Vagina (tissue), 2 donors: Measurements from ENCODE around the gene ATPAF2.

Experiments
- CTCF ChIP-seq, 3 experiments: fragments of 450-650 bp in 2 of 3; fragments of 200-600 bp in 1 of 3; sonication (generic) in 1 of 3; IDR thresholded peaks; one replicate each; pipeline ENCODE4 v1.5.1; 2017 to 2019; ENCODE audit warnings: antibody characterized with exemption in 3 of 3, mild to moderate bottlenecking in 2 of 3, moderate library complexity in 2 of 3
- POLR2A ChIP-seq, 2 donors: fragments of 450-650 bp; IDR thresholded peaks; one replicate each; pipeline ENCODE4 v1.6.1; 2017; ENCODE audit warnings: antibody characterized with exemption in 2 of 2, mild to moderate bottlenecking in 2 of 2, moderate library complexity in 2 of 2
- POLR2AphosphoS5 ChIP-seq, 2 donors: sonication (generic); formaldehyde crosslinking; IDR thresholded peaks; one replicate each; pipeline ENCODE4 v1.9.0; 2017; ENCODE audit warnings: antibody characterized with exemption in 2 of 2, mild to moderate bottlenecking in 2 of 2, low read depth in 1 of 2; ENCODE audit not compliant: insufficient read depth in 1 of 2

- no peak for TF ChIP-seq CTCF (IDR thresholded peaks at IDR 0.05)
- no peak for TF ChIP-seq POLR2A (IDR thresholded peaks at IDR 0.05)
- no peak for TF ChIP-seq POLR2AphosphoS5 (IDR thresholded peaks at IDR 0.05; ENCODE audit: insufficient read depth in 1 of 2, low read depth in 1 of 2)
Observed at GRCh38 chr17:18004345-18004744, 34.6 kb downstream of the ATPAF2 start.
